DMS79 (cell line): ENCODE results near the gene TMEM191C.
"Not testable (repeated sequence)": the region's sequence is repeated elsewhere in the genome, so short reads cannot be mapped to it uniquely, and the experiment has no call there.

ENCODE experiments used
- DNase-seq: peaks from one replicate; lab custom pipeline; 2025; lab: John Stamatoyannopoulos, UW

The TMEM191C gene

GRCh38 chr22:21446128-21446826, 20.9 kb upstream of the TMEM191C start:
- DNase-seq, result no peak

GRCh38 chr22:21446827-21447690, 20.1 kb upstream of the TMEM191C start:
- no peak for DNase-seq

- DNase-seq, result no peak
Measured at GRCh38 chr22:21447694-21448402, 19.3 kb upstream of the TMEM191C start.

- no peak for DNase-seq
Measured at GRCh38 chr22:21448627-21449416, 18.4 kb upstream of the TMEM191C start.

- no peak for DNase-seq
Measured at GRCh38 chr22:21449531-21450319, 17.5 kb upstream of the TMEM191C start.

- no peak for DNase-seq
Measured at GRCh38 chr22:21450320-21450831, 16.8 kb upstream of the TMEM191C start.

- no peak for DNase-seq
Measured at GRCh38 chr22:21450858-21451353, 16.3 kb upstream of the TMEM191C start.

GRCh38 chr22:21451545-21452520, 15.4 kb upstream of the TMEM191C start:
- no peak for DNase-seq

GRCh38 chr22:21452666-21453065, 14.5 kb upstream of the TMEM191C start:
- not testable (repeated sequence) for DNase-seq

GRCh38 chr22:21454998-21455333, 12.2 kb upstream of the TMEM191C start:
- not testable (repeated sequence) for DNase-seq

- DNase-seq, result no peak
Measured at GRCh38 chr22:21455334-21456089, 11.7 kb upstream of the TMEM191C start.

- DNase-seq, result no peak
Measured at GRCh38 chr22:21457023-21457787, 10.0 kb upstream of the TMEM191C start.

- not testable (repeated sequence) for DNase-seq
Measured at GRCh38 chr22:21462672-21463071, 4.5 kb upstream of the TMEM191C start.

- DNase-seq, result not testable (repeated sequence)
Measured at GRCh38 chr22:21468194-21469096, 1.3 kb downstream of the TMEM191C start.

- DNase-seq, result not testable (repeated sequence)
Measured at GRCh38 chr22:21469097-21469994, 2.2 kb downstream of the TMEM191C start.

GRCh38 chr22:21472984-21473383, 5.8 kb downstream of the TMEM191C start:
- not testable (repeated sequence) for DNase-seq
